ENCODE results near the gene MAGEB3.

MAGEB3 gene

DNA sequence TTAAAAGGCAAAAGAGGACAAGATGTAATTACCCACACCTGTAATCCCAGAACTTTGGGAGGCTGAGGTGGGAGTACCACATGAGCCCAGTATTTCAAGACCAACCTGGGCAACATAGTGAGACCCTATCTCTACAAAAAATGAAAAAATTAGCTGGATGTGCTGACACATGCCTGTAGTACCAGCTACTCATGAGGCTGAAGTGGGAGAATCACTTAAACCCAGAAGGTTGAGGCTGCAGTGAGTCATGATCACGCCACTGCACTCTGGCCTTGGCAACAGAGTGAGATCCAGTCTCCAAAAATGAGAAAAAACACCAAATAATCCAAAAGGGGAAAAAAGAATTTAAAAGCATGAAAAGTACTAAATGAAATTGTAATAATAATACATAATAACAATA is 47.9 kb downstream of the MAGEB3 start:
- no peak for DNase-seq (ENCODE audit: low read depth in 1 of 2, low spot score in 1 of 2)

DNA sequence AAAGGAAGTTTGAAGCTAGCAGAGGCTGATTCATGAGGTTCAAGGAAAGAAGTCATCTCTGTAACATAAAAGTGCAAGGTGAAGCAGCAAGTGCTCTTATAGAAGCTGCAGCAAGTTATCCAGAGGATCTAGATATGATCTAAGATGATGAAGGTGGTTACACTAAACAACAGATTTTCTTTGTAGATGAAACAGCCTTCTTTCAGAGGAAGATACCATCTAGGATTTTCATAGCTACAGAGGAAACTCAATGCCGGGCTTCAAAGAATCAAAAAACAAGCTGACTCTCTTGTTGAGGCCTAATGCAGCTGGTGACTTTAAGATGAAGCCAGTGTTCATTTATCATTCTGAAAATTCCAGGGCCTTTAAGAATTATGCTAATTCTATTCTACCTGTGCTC is 50.0 kb downstream of the MAGEB3 start:
- DNase-seq (ENCODE audit: low read depth in 1 of 2, low spot score in 1 of 2) = no peak

DNA sequence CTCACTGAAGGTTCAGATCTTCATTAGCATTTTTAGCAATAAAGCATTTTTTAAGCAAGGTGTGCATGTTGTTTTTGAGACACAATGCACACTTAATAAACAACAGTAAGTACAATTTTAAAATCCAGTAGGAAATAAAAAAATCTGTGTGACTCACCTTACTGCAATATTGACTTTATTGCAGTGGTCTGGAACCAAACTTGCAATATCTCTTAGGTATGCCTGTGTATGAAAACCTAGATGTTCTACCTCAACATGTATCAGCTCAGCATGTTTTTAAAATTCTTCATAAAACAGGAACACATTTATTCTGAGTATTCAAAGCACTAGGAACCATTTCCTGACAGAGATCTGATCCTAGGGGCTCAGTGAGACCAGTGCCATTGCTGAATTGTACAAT is 52.1 kb downstream of the MAGEB3 start:
- no peak for DNase-seq (ENCODE audit: low read depth in 1 of 2, low spot score in 1 of 2)

- DNase-seq (ENCODE audit: low read depth in 1 of 2, low spot score in 1 of 2) = no peak
Measured at GRCh38 chrX:30283456-30284200, 53.2 kb downstream of the MAGEB3 start.
